ENCODE measurements around the gene MOB3C.

Gene MOB3C

DNA sequence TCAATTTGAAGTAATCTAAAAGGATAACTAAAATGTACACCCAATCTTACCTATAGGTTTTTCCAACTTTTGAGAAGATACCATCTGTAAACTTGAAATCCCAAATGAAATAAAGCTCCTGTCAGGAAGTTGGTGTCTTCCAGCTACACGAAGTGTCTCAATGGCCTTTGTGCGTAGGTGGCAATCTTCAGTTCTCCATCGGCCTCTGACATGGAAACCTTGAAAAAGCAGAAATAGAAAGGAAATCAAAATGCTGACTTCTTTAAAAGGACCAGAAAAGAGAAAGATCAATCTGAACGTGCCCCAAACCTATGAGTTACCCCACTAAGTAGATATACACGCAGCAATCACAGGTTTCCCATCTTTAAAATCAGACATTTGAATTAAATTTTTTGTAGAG is 22.5 kb downstream of the MOB3C start:
- no peaks in the 10 kb centered on the region for H3F3A ChIP-seq (ENCODE audit: insufficient read depth)
- no peaks in the 10 kb centered on the region for H3K9me3 ChIP-seq (ENCODE audit: insufficient read depth, low read length)
- H3K36me3 ChIP-seq (ENCODE audit: low read length) = no peaks in the 10 kb centered on the region
- no peaks in the 10 kb centered on the region for H3K79me2 ChIP-seq (ENCODE audit: insufficient read depth, low read length)
- H3K9ac ChIP-seq (ENCODE audit: low read length) = no peak overlapping the region
- H3K4me3 ChIP-seq (ENCODE audit: insufficient read depth, low read length, poor library complexity, severe bottlenecking) = no peak overlapping the region
- no peak overlapping the region for H2AFZ ChIP-seq (ENCODE audit: low read depth, low read length, severe bottlenecking)
- no peaks in the 10 kb centered on the region for H4K20me1 ChIP-seq (ENCODE audit: low read depth, low read length)
- TF ChIP-seq, protein P1, sequence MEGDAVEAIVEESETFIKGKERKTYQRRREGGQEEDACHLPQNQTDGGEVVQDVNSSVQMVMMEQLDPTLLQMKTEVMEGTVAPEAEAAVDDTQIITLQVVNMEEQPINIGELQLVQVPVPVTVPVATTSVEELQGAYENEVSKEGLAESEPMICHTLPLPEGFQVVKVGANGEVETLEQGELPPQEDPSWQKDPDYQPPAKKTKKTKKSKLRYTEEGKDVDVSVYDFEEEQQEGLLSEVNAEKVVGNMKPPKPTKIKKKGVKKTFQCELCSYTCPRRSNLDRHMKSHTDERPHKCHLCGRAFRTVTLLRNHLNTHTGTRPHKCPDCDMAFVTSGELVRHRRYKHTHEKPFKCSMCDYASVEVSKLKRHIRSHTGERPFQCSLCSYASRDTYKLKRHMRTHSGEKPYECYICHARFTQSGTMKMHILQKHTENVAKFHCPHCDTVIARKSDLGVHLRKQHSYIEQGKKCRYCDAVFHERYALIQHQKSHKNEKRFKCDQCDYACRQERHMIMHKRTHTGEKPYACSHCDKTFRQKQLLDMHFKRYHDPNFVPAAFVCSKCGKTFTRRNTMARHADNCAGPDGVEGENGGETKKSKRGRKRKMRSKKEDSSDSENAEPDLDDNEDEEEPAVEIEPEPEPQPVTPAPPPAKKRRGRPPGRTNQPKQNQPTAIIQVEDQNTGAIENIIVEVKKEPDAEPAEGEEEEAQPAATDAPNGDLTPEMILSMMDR (IDR thresholded peaks at IDR 0.05; ENCODE audit: insufficient read depth, low read length, poor library complexity, severe bottlenecking) = no peak
- no peak for TF ChIP-seq EZH2phosphoT487 (conservative IDR thresholded peaks at IDR 0.05; ENCODE audit: low read length)
- H3K9me2 ChIP-seq (replicated peaks; ENCODE audit: insufficient read depth, low read length) = no peaks in the 10 kb centered on the region
- no peak overlapping the region for H3K4me2 ChIP-seq (ENCODE audit: low read depth, low read length, poor library complexity, severe bottlenecking)
- H3K27ac ChIP-seq (ENCODE audit: low read depth, low read length) = no peak overlapping the region
- H3K27me3 ChIP-seq (ENCODE audit: low read length) = no peaks in the 10 kb centered on the region

DNA sequence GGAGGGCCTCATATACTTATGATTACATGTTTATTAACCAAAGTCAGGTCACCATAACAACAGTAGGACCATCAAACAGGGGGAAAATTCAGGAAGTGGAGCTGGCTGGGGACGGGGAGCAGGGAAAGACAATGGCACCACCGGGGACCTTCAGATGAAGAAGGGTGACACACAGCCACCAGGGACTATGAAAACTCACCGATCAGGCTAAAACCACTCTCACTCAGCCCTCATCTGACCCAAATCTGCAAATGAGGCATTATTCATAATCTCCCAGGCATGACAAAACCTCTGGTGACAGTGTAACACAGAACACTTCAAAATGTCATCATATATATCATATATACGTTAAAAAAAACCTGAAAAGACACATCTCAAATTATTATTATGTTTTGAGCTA is 23.8 kb downstream of the MOB3C start:
- H3F3A ChIP-seq (ENCODE audit: insufficient read depth) = no peaks in the 10 kb centered on the region
- H3K9ac ChIP-seq (ENCODE audit: low read length) = no peak overlapping the region
- H3K27me3 ChIP-seq (ENCODE audit: low read length) = no peaks in the 10 kb centered on the region
- H3K79me2 ChIP-seq (ENCODE audit: insufficient read depth, low read length) = no peaks in the 10 kb centered on the region
- no peaks in the 10 kb centered on the region for H3K9me2 ChIP-seq (replicated peaks; ENCODE audit: insufficient read depth, low read length)
- H3K27ac ChIP-seq (ENCODE audit: low read depth, low read length) = no peak overlapping the region
- H3K9me3 ChIP-seq (ENCODE audit: insufficient read depth, low read length) = no peaks in the 10 kb centered on the region
- H3K36me3 ChIP-seq (ENCODE audit: low read length) = peaks cover 3% of the 10 kb centered on the region; the same call in 1 of the 2 replicates
- no peak overlapping the region for H2AFZ ChIP-seq (ENCODE audit: low read depth, low read length, severe bottlenecking)
- H3K4me3 ChIP-seq (ENCODE audit: insufficient read depth, low read length, poor library complexity, severe bottlenecking) = no peak overlapping the region
- H3K4me2 ChIP-seq (ENCODE audit: low read depth, low read length, poor library complexity, severe bottlenecking) = no peak overlapping the region
- no peaks in the 10 kb centered on the region for H4K20me1 ChIP-seq (ENCODE audit: low read depth, low read length)
- TF ChIP-seq EZH2phosphoT487 (conservative IDR thresholded peaks at IDR 0.05; ENCODE audit: low read length) = no peak
- TF ChIP-seq, protein P1 (IDR thresholded peaks at IDR 0.05; ENCODE audit: insufficient read depth, low read length, poor library complexity, severe bottlenecking) = no peak

DNA sequence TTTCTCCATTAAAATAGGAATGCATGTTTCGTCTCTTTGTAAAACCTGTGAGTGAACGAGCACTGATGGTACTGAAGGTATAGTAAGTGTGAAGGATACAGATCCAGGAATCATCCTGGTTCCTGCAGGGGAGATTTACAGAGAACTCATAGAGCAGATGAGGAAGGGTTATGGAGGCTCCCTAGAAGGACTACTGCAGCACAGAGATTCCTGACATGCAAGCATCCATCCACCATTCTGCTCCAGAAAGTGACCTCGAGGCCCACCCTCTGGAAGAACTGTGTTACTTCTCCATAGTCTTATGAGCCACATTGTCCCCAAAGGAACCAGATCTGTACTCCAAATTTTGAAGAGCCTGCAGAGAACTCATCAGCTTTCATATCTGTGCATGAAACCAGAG is 27.1 kb downstream of the MOB3C start:
- no peaks in the 10 kb centered on the region for H3K79me2 ChIP-seq (ENCODE audit: insufficient read depth, low read length)
- TF ChIP-seq EZH2phosphoT487 (conservative IDR thresholded peaks at IDR 0.05; ENCODE audit: low read length) = no peak
- TF ChIP-seq, protein P1 (IDR thresholded peaks at IDR 0.05; ENCODE audit: insufficient read depth, low read length, poor library complexity, severe bottlenecking) = no peak
- H3K27me3 ChIP-seq (ENCODE audit: low read length) = no peaks in the 10 kb centered on the region
- no peaks in the 10 kb centered on the region for H4K20me1 ChIP-seq (ENCODE audit: low read depth, low read length)
- H3F3A ChIP-seq (ENCODE audit: insufficient read depth) = no peaks in the 10 kb centered on the region
- H3K9ac ChIP-seq (ENCODE audit: low read length) = no peak overlapping the region
- no peak overlapping the region for H3K4me2 ChIP-seq (ENCODE audit: low read depth, low read length, poor library complexity, severe bottlenecking)
- no peaks in the 10 kb centered on the region for H3K9me2 ChIP-seq (replicated peaks; ENCODE audit: insufficient read depth, low read length)
- H3K9me3 ChIP-seq (ENCODE audit: insufficient read depth, low read length) = no peaks in the 10 kb centered on the region
- peaks cover 3% of the 10 kb centered on the region; the same call in 1 of the 2 replicates for H3K36me3 ChIP-seq (ENCODE audit: low read length)
- H3K27ac ChIP-seq (ENCODE audit: low read depth, low read length) = no peak overlapping the region
- no peak overlapping the region for H2AFZ ChIP-seq (ENCODE audit: low read depth, low read length, severe bottlenecking)
- no peak overlapping the region for H3K4me3 ChIP-seq (ENCODE audit: insufficient read depth, low read length, poor library complexity, severe bottlenecking)

Data from SU-DHL-6 (cell line).